K562 (cell line): ENCODE data around the gene RNF41. TPM values are rescaled to one million over a fixed set of nuclear protein-coding genes. Genes with fewer than 3 reads are reported as not detected.

Source experiments
- ATAC-seq: fragments of 200-7000 bp; cut with Tn5 transposase; 3 replicates; pipeline ENCODE4 v1.9.1; 2020; ENCODE audit warnings: moderate library complexity
- BruUV-seq: library from RNA; stranded (reverse); fragments of 400-500 nt; replicated peaks from 2 replicates; lab custom pipeline; 2021; lab: Mats Ljungman, UMichigan
- CTCF ChIA-PET: fragments of 300-600 bp; formaldehyde crosslinking; extraction: SDS; loops from one replicate; lab custom pipeline; 2021; ENCODE audit warnings: low intra/inter-chr PET ratio; lab: Yijun Ruan, JAX
- POLR2A ChIA-PET: fragments of 300-600, 350-650 bp; sonication (Branson Sonifier 250); formaldehyde crosslinking; extraction: SDS; loops from one replicate; lab custom pipeline; 2021; ENCODE audit warnings: antibody characterized with exemption, inconsistent platforms; lab: Yijun Ruan, JAX
- DNase-seq, 4 experiments: peaks; one replicate each; pipeline versions ENCODE4 v3.0.0 to v3.0.0-alpha.2; 2011 to 2018; ENCODE audit warnings: low spot score in 3 of 4, mixed read lengths in 3 of 4; ENCODE audit errors: extremely low read depth in 1 of 4
- FAIRE-seq: peaks from 2 replicates; lab custom pipeline; 2011; peaks lifted over from hg19 to GRCh38; lab: Jason Lieb, UNC
- H2AFZ ChIP-seq: 2 replicates; pipeline ENCODE4 v1.6.0; 2011; ENCODE audit warnings: low read depth, low read length, control low read depth, inconsistent platforms
- H3K27ac ChIP-seq: fragments of 200-600 bp; 3 replicates; pipeline ENCODE4 v1.8.0; 2011; ENCODE audit warnings: low read depth, mild to moderate bottlenecking, control low read depth, inconsistent platforms, low read length, moderate library complexity, mixed read lengths; ENCODE audit errors: extremely low read depth
- H3K27me3 ChIP-seq, 2 experiments: fragments of 300-600 bp in 1 of 2; 2 replicates in 1 of 2; 3 replicates in 1 of 2; pipeline versions ENCODE4 v1.6.0 to v1.8.0; 2011; ENCODE audit warnings: inconsistent platforms in 2 of 2, low read length in 2 of 2, mild to moderate bottlenecking in 1 of 2, mixed read lengths in 1 of 2, moderate library complexity in 1 of 2; ENCODE audit not compliant: control insufficient read depth in 2 of 2, insufficient read depth in 2 of 2
- H3K36me3 ChIP-seq: fragments of 300-600 bp; 3 replicates; pipeline ENCODE4 v1.8.0; 2011; ENCODE audit warnings: mild to moderate bottlenecking, low read length, inconsistent platforms; ENCODE audit not compliant: control insufficient read depth, insufficient read depth
- H3K4me1 ChIP-seq, 2 experiments: fragments of 200-600 bp in 1 of 2; replicated peaks in 1 of 2; 2 replicates in 1 of 2; 3 replicates in 1 of 2; pipeline versions ENCODE4 v1.5.1 to v1.8.0; 2011; ENCODE audit warnings: inconsistent platforms in 2 of 2, low read length in 2 of 2, mild to moderate bottlenecking in 1 of 2, mixed read lengths in 1 of 2, moderate library complexity in 1 of 2; ENCODE audit not compliant: control insufficient read depth in 2 of 2, insufficient read depth in 2 of 2
- H3K4me2 ChIP-seq: 2 replicates; pipeline ENCODE4 v1.6.1; 2011; ENCODE audit warnings: low read length, control low read depth, inconsistent platforms, mixed read lengths; ENCODE audit not compliant: insufficient read depth
- H3K4me3 ChIP-seq: fragments of 200-600 bp; sonication (generic), shearing (Covaris generic); 2 replicates; pipeline ENCODE4 v1.5.1; 2016; ENCODE audit warnings: control low read depth, inconsistent platforms
- H3K79me2 ChIP-seq: fragments of 200-600 bp; 3 replicates; pipeline ENCODE4 v1.8.0; 2011; ENCODE audit warnings: low read length, inconsistent platforms; ENCODE audit not compliant: control insufficient read depth, insufficient read depth
- H3K9ac ChIP-seq, 2 experiments: 2 replicates each; pipeline versions ENCODE4 v1.6.0 to v1.6.1; 2011; ENCODE audit warnings: low read depth in 2 of 2, low read length in 2 of 2, control low read depth in 1 of 2, inconsistent platforms in 1 of 2, mild to moderate bottlenecking in 1 of 2, mixed read lengths in 1 of 2; ENCODE audit not compliant: insufficient read depth in 1 of 2
- H3K9me1 ChIP-seq: one replicate; pipeline ENCODE4 v1.6.0; 2011; ENCODE audit warnings: inconsistent platforms, mild to moderate bottlenecking, low read length, moderate library complexity; ENCODE audit not compliant: control insufficient read depth, insufficient read depth
- H3K9me3 ChIP-seq: replicated peaks from 2 replicates; pipeline ENCODE4 v1.5.1; 2011; ENCODE audit warnings: low read depth, low read length, inconsistent platforms; ENCODE audit not compliant: control insufficient read depth, insufficient read depth
- H4K20me1 ChIP-seq: replicated peaks from 2 replicates; pipeline ENCODE4 v1.6.1; 2011; ENCODE audit warnings: low read length, inconsistent platforms, mixed read lengths; ENCODE audit not compliant: control insufficient read depth, insufficient read depth
- ARID4B ChIP-seq: sonication (generic); formaldehyde crosslinking; IDR thresholded peaks from 2 replicates; pipeline ENCODE4 v1.8.0; 2022; ENCODE audit warnings: mild to moderate bottlenecking, missing genetic modification reagents
- FOXA3 ChIP-seq, 2 experiments: fragments of 450-650 bp in 1 of 2; sonication (generic) in 1 of 2; formaldehyde crosslinking; IDR thresholded peaks in 1 of 2; conservative IDR thresholded peaks in 1 of 2; 2 replicates each; pipeline versions ENCODE4 v1.4.0 to v1.8.0; 2020 to 2022; ENCODE audit warnings: mild to moderate bottlenecking in 2 of 2, missing genetic modification reagents in 1 of 2
- FOXJ2 ChIP-seq: fragments of 200-800 bp; sonication (Bioruptor generic); IDR thresholded peaks from 2 replicates; pipeline ENCODE4 v1.6.1; 2016; ENCODE audit warnings: missing genetic modification characterization, missing compliant biosample characterization
- FOXP1 ChIP-seq: sonication (generic); formaldehyde crosslinking; IDR thresholded peaks from 2 replicates; pipeline ENCODE4 v1.8.0; 2022; ENCODE audit warnings: mild to moderate bottlenecking, missing genetic modification reagents
- NR2C2 ChIP-seq, 2 experiments: fragments of 200-800 bp in 1 of 2; sonication (Bioruptor generic) in 1 of 2; sonication (generic) in 1 of 2; formaldehyde crosslinking in 1 of 2; IDR thresholded peaks; 2 replicates each; pipeline versions ENCODE4 v1.6.1 to v1.8.0; 2016 to 2022; ENCODE audit warnings: mild to moderate bottlenecking in 1 of 2, missing compliant biosample characterization in 1 of 2, missing genetic modification characterization in 1 of 2, missing genetic modification reagents in 1 of 2
- SIN3B ChIP-seq: fragments of 450-650 bp; IDR thresholded peaks from 2 replicates; pipeline ENCODE4 v1.6.1; 2017; ENCODE audit warnings: low read depth, mild to moderate bottlenecking, moderate library complexity
- TEAD4 ChIP-seq, 2 experiments: sonication (generic) in 1 of 2; formaldehyde crosslinking in 1 of 2; IDR thresholded peaks; 2 replicates each; pipeline versions ENCODE4 v1.6.1 to v1.8.0; 2012 to 2022; ENCODE audit warnings: borderline replicate concordance in 1 of 2, inconsistent platforms in 1 of 2, low read length in 1 of 2, mild to moderate bottlenecking in 1 of 2, missing genetic modification reagents in 1 of 2
- WGBS: fragments of 100-300 bp; shearing (Covaris generic); methylation state at CpG from one replicate; pipeline ENCODE4 v1.1.6; 2016; ENCODE audit warnings: low coverage, mixed read lengths; ENCODE audit not compliant: insufficient coverage; ENCODE audit errors: missing lambda C conversion rate; 5-methylcytosine and 5-hydroxymethylcytosine counted together
- in situ Hi-C: fragments of 300-500 bp; cut with MboI; formaldehyde crosslinking; loops from 4 replicates; pipeline ENCODE4 v1.15.0; 2018; ENCODE audit warnings: inconsistent platforms, mixed read lengths
- intact Hi-C: fragments of 100-400 bp; cut with micrococcal nuclease; formaldehyde crosslinking; loops from 2 replicates; pipeline ENCODE4 v1.14.2; 2022
- polyA plus RNA-seq, 8 experiments: library from polyadenylated mRNA; depleted of rRNA in 4 of 8; stranded (reverse) in 5 of 8; unstranded in 3 of 8; fragments of >200 nt; fragmentation: Nextera tagmentation in 2 of 8; fragmentation: Illumina TruSeq in 1 of 8; extraction: Ambion mirVana in 2 of 8; extraction: Trizol in 1 of 8; gene quantifications; 2 replicates each; pipeline versions ENCODE4 v1.2.1 to v1.2.3, GENCODE V29; 2011 to 2014; ENCODE audit warnings: inconsistent platforms in 1 of 8, missing spikeins in 1 of 8
- total RNA-seq, 7 experiments: library from RNA; depleted of rRNA in 6 of 7; stranded (reverse); fragments of >200 nt in 6 of 7; fragmentation: Illumina TruSeq in 2 of 7; extraction: Trizol in 2 of 7; gene quantifications; 2 replicates each; pipeline versions ENCODE4 v1.2.1 to v1.2.3, GENCODE V29; 2011 to 2021; ENCODE audit warnings: low replicate concordance in 1 of 7
- TF ChIP-seq, protein P1 (sequence below): sonication (generic); formaldehyde crosslinking; IDR thresholded peaks from 2 replicates; pipeline ENCODE4 v1.9.0; 2022; ENCODE audit warnings: mild to moderate bottlenecking, missing genetic modification reagents

RNF41 gene
- total and polyA plus RNA-seq, 9 of the 15 experiments (the other 6 are each of a cell fraction or from before 2014, with no cell fraction given): 28.2 to 46.8 (median 33.8) TPM

DNA sequence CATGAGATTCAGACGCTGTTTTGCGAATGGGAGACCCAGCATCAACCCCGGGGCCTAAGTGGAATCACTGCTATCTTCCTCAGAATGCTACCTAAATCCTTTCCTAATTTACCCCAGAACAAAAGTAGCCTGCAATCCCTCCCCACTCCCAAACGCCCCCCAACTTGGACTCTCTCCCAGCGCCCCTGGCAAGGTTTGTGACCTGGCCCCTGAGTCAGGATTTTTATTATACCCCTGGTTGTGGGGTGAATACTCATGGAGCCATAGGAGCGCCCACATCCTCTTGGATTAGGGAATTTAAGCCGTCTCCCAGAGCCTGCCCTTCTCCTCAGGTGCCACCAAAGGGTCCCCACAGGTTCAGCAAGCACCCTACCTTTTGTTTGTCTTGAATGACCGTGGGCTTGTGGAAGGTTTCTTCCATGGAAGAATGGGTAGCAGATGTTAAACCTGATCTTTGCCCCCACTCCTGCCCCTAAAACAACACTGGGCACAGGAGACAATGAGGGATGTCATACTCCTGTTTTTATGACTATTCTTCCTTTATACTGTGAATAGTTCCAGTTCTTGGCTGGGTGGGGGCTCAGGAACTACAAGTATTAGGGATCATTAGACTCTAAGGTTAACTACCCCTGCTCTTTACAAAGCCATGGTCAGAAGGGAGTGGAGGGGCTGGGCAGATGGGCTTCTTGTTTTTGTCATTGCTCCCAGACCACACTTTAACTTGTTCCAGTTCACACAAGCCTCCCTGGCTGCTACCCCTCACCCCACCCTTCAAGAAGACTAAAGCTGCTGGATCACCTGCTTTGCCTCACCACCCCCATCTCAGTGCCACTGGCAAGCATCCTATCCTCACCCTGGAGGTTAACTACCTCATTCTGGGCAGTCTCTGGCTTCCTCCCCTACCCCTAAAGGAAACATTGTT is 68.7 kb downstream of the RNF41 start:
- POLR2A ChIA-PET: interaction anchor here (0.6 to 3.2 kb wide), 5 partner anchors 10 to 470 kb away, joined by 3 to 16 read pairs (median 8); partner anchors contain the start of gene ZC3H10

More for the DNA sequence above, 68.7 kb downstream of the RNF41 start:
- Histone ChIP-seq H3K79me2 (peaks cover 32% of the 10 kb centered on the region), H3K27me3 (no peaks in the 10 kb centered on the region), H3K4me3 (peak overlapping the region; percentile 55), H3K4me2 (peak overlapping the region; percentile 91), H3K36me3 (peaks cover 24% of the 10 kb centered on the region; the same call in 2 of the 3 replicates), H3K9ac (peak overlapping the region; percentile 88 to 91), H2AFZ (peak overlapping the region; percentile 89), H3K27ac (peak overlapping the region; percentile 96), H3K4me1 (peaks cover 38 to 45% of the 10 kb centered on the region in 2 experiments; a peak in 4 of 5 replicates), H3K9me3 (no peaks in the 10 kb centered on the region), H3K9me1 (no peaks in the 10 kb centered on the region), H4K20me1 (no peaks in the 10 kb centered on the region)
- FAIRE-seq: no peak
- no peak for ATAC-seq
- TSS peak; percentile 80 for BruUV-seq
- no peak for TF ChIP-seq FOXP1
- 0 out of 2 replicates have a peak, but pooled peaks have one; percentile 26 for TF ChIP-seq NR2C2 (CRISPR knock-in tag; IDR thresholded peaks at IDR 0.05)
- TF ChIP-seq NR2C2 (tag; IDR thresholded peaks at IDR 0.05): no peak
- TF ChIP-seq TEAD4 (IDR thresholded peaks at IDR 0.05; ENCODE audit: low read length): no peak
- 0 out of 2 replicates have a peak, but pooled peaks have one; percentile 21 for TF ChIP-seq TEAD4 (CRISPR knock-in tag; IDR thresholded peaks at IDR 0.05; ENCODE audit: borderline replicate concordance)
- TF ChIP-seq ARID4B (CRISPR knock-in tag): 0 out of 2 replicates have a peak, but pooled peaks have one; percentile 47
- peak in 1 of 2 experiments; percentile 23; a peak in 1 of 4 replicates for TF ChIP-seq FOXA3 (CRISPR knock-in tag; conservative IDR thresholded peaks at IDR 0.05 in 1 of 2, IDR thresholded peaks at IDR 0.05 in 1 of 2)
- TF ChIP-seq, protein P1, sequence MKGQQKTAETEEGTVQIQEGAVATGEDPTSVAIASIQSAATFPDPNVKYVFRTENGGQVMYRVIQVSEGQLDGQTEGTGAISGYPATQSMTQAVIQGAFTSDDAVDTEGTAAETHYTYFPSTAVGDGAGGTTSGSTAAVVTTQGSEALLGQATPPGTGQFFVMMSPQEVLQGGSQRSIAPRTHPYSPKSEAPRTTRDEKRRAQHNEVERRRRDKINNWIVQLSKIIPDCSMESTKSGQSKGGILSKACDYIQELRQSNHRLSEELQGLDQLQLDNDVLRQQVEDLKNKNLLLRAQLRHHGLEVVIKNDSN: peak; percentile 29
- 0 out of 2 replicates have a peak, but pooled peaks have one; percentile 39 for TF ChIP-seq FOXJ2 (tag)
- TF ChIP-seq SIN3B: no peak
- 2% methylated on average over 8 of the region's 8 CpGs for WGBS
- no peak for DNase-seq
- intact Hi-C loops: no loop called here
- in situ Hi-C loops: no loop called here
- CTCF ChIA-PET: no interaction called here
